Loucy (cell line): ENCODE results near the gene FNDC3A.

ENCODE experiments used
- H2AFZ ChIP-seq: fragments of 200-600 bp; sonication (generic); 2 replicates; pipeline ENCODE4 v1.6.0; 2016; ENCODE audit warnings: antibody characterized with exemption, mild to moderate bottlenecking, low read length, moderate library complexity
- H3F3A ChIP-seq: fragments of 200-600 bp; 2 replicates; pipeline ENCODE4 v1.6.0; 2016; ENCODE audit warnings: antibody characterized with exemption, low read depth, mild to moderate bottlenecking
- H3K27me3 ChIP-seq: fragments of 200-600 bp; sonication (generic); 2 replicates; pipeline ENCODE4 v1.6.1; 2014; ENCODE audit warnings: low read length, mild to moderate bottlenecking; ENCODE audit not compliant: insufficient read depth, poor library complexity, severe bottlenecking
- H3K36me3 ChIP-seq: fragments of 200-600 bp; sonication (generic); 2 replicates; pipeline ENCODE4 v1.6.1; 2016; ENCODE audit warnings: low read length; ENCODE audit not compliant: insufficient read depth
- H3K4me1 ChIP-seq: fragments of 200-600 bp; sonication (generic); 2 replicates; pipeline ENCODE4 v1.5.1; 2014; ENCODE audit warnings: low read length, mild to moderate bottlenecking; ENCODE audit not compliant: insufficient read depth, poor library complexity, severe bottlenecking
- H3K4me2 ChIP-seq: fragments of 200-600 bp; sonication (generic); 2 replicates; pipeline ENCODE4 v1.6.0; 2014; ENCODE audit warnings: antibody characterized with exemption, low read length, low read depth, mild to moderate bottlenecking; ENCODE audit not compliant: poor library complexity, severe bottlenecking
- H3K4me3 ChIP-seq: fragments of 200-600 bp; sonication (generic); 2 replicates; pipeline ENCODE4 v1.5.1; 2014; ENCODE audit warnings: low read length, mild to moderate bottlenecking, mixed read lengths; ENCODE audit not compliant: poor library complexity, severe bottlenecking
- H3K79me2 ChIP-seq: fragments of 200-600 bp; sonication (generic); 2 replicates; pipeline ENCODE4 v1.6.1; 2014; ENCODE audit warnings: low read length; ENCODE audit not compliant: insufficient read depth
- H3K9ac ChIP-seq: fragments of 200-600 bp; sonication (generic); 2 replicates; pipeline ENCODE4 v1.6.0; 2014; ENCODE audit warnings: mild to moderate bottlenecking, low read depth, low read length, moderate library complexity; ENCODE audit not compliant: poor library complexity, severe bottlenecking
- H3K9me2 ChIP-seq: fragments of 200-600 bp; sonication (generic); replicated peaks from 2 replicates; pipeline ENCODE4 v1.6.1; 2016; ENCODE audit warnings: low read depth, low read length, mixed read lengths
- H3K9me3 ChIP-seq: fragments of 200-600 bp; sonication (generic); 2 replicates; pipeline ENCODE4 v1.6.1; 2014; ENCODE audit warnings: mild to moderate bottlenecking, antibody characterized with exemption, low read length, low read depth; ENCODE audit not compliant: insufficient read depth
- H4K20me1 ChIP-seq: fragments of 200-600 bp; sonication (generic); 2 replicates; pipeline ENCODE4 v1.6.0; 2014; ENCODE audit warnings: antibody characterized with exemption, low read length, mild to moderate bottlenecking; ENCODE audit not compliant: insufficient read depth, poor library complexity, severe bottlenecking
- EZH2phosphoT487 ChIP-seq: fragments of 200-600 bp; IDR thresholded peaks from 2 replicates; pipeline ENCODE4 v1.6.1; 2018; ENCODE audit warnings: antibody characterized with exemption, mild to moderate bottlenecking, moderate library complexity, borderline replicate concordance
- TF ChIP-seq, protein P1 (sequence below): fragments of 200-600 bp; sonication (generic); conservative IDR thresholded peaks from 2 replicates; pipeline ENCODE4 v1.5.1; 2014; ENCODE audit warnings: mild to moderate bottlenecking, antibody characterized with exemption, low read length

The FNDC3A gene

GRCh38 chr13:49053215-49053614 lies 77.5 kb downstream of the FNDC3A start:
- H3K9ac ChIP-seq, result no peak overlapping the region
- no peak overlapping the region for H3K4me3 ChIP-seq
- H3F3A ChIP-seq, result no peaks in the 10 kb centered on the region
- no peaks in the 10 kb centered on the region for H3K36me3 ChIP-seq
- H3K27me3 ChIP-seq, result no peaks in the 10 kb centered on the region
- 0 out of 2 replicates have a peak, but pooled peaks cover 5% of the 10 kb centered on the region for H3K9me3 ChIP-seq
- H3K79me2 ChIP-seq, result 0 out of 2 replicates have a peak, but pooled peaks cover 4% of the 10 kb centered on the region
- H3K4me2 ChIP-seq, result no peak overlapping the region
- TF ChIP-seq, protein P1, sequence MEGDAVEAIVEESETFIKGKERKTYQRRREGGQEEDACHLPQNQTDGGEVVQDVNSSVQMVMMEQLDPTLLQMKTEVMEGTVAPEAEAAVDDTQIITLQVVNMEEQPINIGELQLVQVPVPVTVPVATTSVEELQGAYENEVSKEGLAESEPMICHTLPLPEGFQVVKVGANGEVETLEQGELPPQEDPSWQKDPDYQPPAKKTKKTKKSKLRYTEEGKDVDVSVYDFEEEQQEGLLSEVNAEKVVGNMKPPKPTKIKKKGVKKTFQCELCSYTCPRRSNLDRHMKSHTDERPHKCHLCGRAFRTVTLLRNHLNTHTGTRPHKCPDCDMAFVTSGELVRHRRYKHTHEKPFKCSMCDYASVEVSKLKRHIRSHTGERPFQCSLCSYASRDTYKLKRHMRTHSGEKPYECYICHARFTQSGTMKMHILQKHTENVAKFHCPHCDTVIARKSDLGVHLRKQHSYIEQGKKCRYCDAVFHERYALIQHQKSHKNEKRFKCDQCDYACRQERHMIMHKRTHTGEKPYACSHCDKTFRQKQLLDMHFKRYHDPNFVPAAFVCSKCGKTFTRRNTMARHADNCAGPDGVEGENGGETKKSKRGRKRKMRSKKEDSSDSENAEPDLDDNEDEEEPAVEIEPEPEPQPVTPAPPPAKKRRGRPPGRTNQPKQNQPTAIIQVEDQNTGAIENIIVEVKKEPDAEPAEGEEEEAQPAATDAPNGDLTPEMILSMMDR, result no peak
- TF ChIP-seq EZH2phosphoT487, result no peak
- no peaks in the 10 kb centered on the region for H3K9me2 ChIP-seq
- H3K4me1 ChIP-seq, result no peaks in the 10 kb centered on the region
- H2AFZ ChIP-seq, result no peak overlapping the region
- H4K20me1 ChIP-seq, result no peaks in the 10 kb centered on the region

- Histone ChIP-seq H3K9me2 (no peaks in the 10 kb centered on the region), H3F3A (no peaks in the 10 kb centered on the region), H3K79me2 (0 out of 2 replicates have a peak, but pooled peaks cover 4% of the 10 kb centered on the region), H3K4me2 (no peak overlapping the region), H3K9me3 (no peaks in the 10 kb centered on the region), H3K36me3 (peaks cover 2% of the 10 kb centered on the region; the same call in 1 of the 2 replicates), H3K27me3 (no peaks in the 10 kb centered on the region), H4K20me1 (no peaks in the 10 kb centered on the region), H3K4me1 (no peaks in the 10 kb centered on the region), H3K4me3 (no peak overlapping the region), H2AFZ (no peak overlapping the region), H3K9ac (no peak overlapping the region)
- TF ChIP-seq EZH2phosphoT487, result no peak
- TF ChIP-seq, protein P1, result no peak
Measured at GRCh38 chr13:49053906-49054305, 78.2 kb downstream of the FNDC3A start.

GRCh38 chr13:49055021-49055420 lies 79.3 kb downstream of the FNDC3A start:
- Histone ChIP-seq H3K79me2 (0 out of 2 replicates have a peak, but pooled peaks cover 4% of the 10 kb centered on the region), H3K9me3 (no peaks in the 10 kb centered on the region), H3F3A (no peaks in the 10 kb centered on the region), H2AFZ (no peak overlapping the region), H3K9ac (no peak overlapping the region), H3K4me3 (no peak overlapping the region), H3K4me1 (no peaks in the 10 kb centered on the region), H3K4me2 (no peak overlapping the region), H3K9me2 (no peaks in the 10 kb centered on the region), H3K36me3 (peaks cover 4% of the 10 kb centered on the region; the same call in 1 of the 2 replicates), H3K27me3 (no peaks in the 10 kb centered on the region), H4K20me1 (no peaks in the 10 kb centered on the region)
- TF ChIP-seq, protein P1, result no peak
- no peak for TF ChIP-seq EZH2phosphoT487
